Fibroblast of skin of right biceps (primary cell): ENCODE measurements around the gene GJA4.

Source experiments
- DNase-seq: peaks from one replicate; pipeline ENCODE4 v3.0.0-alpha.2; 2013

Gene GJA4

GRCh38 chr1:34840426-34840825 is 47.6 kb downstream of the GJA4 start:
- DNase-seq = no peak

GRCh38 chr1:34842073-34842472 is 49.3 kb downstream of the GJA4 start:
- no peak for DNase-seq

GRCh38 chr1:34842952-34843371 is 50.2 kb downstream of the GJA4 start:
- DNase-seq = no peak

GRCh38 chr1:34843392-34844251 is 50.8 kb downstream of the GJA4 start:
- no peak for DNase-seq

GRCh38 chr1:34844252-34844634 is 51.4 kb downstream of the GJA4 start:
- no peak for DNase-seq
